ENCODE results near the gene VWC2L.

- TF ChIP-seq USF2 (IDR thresholded peaks at IDR 0.05; ENCODE audit: low read depth, low read length), result no peak
- no peak for TF ChIP-seq SMC3 (IDR thresholded peaks at IDR 0.05; ENCODE audit: low read depth, low read length)
- no peak for TF ChIP-seq POLR2A (IDR thresholded peaks at IDR 0.05; ENCODE audit: low read depth, low read length)
- no peak for TF ChIP-seq BHLHE40 (IDR thresholded peaks at IDR 0.05; ENCODE audit: low read depth, low read length)
- TF ChIP-seq CTCF (conservative IDR thresholded peaks at IDR 0.05; ENCODE audit: low read depth, low read length), result no peak
- TF ChIP-seq RFX5 (IDR thresholded peaks at IDR 0.05; ENCODE audit: low read depth, low read length), result no peak
- no peak for TF ChIP-seq ELK1 (IDR thresholded peaks at IDR 0.05; ENCODE audit: borderline replicate concordance, low read depth, low read length)
- TF ChIP-seq CEBPB (IDR thresholded peaks at IDR 0.05; ENCODE audit: low read depth, low read length), result no peak
- TF ChIP-seq MAZ (IDR thresholded peaks at IDR 0.05; ENCODE audit: borderline replicate concordance, low read depth, low read length), result no peak
- no peak for TF ChIP-seq RAD21 (IDR thresholded peaks at IDR 0.05; ENCODE audit: low read length)
These were observed 73.8 kb downstream of the VWC2L start for GRCh38 chr2:214484701-214485100.

Measured in IMR-90 (cell line).